SK-N-SH (cell line): ENCODE results near the gene LIN52. TPM values are rescaled to one million over a fixed set of nuclear protein-coding genes. Genes with fewer than 3 reads are reported as not detected.

Experiments
- CTCF ChIA-PET: fragments of 300-600, 350-600 bp; formaldehyde crosslinking; extraction: SDS; loops from one replicate; lab custom pipeline; 2021; lab: Yijun Ruan, JAX
- POLR2A ChIA-PET: fragments of 350-600 bp; sonication (Branson Sonifier 250); formaldehyde crosslinking; extraction: SDS; loops from one replicate; lab custom pipeline; 2020; ENCODE audit warnings: antibody characterized with exemption, inconsistent platforms; lab: Yijun Ruan, JAX
- DNase-seq: peaks from one replicate; pipeline ENCODE4 v3.0.0; 2012
- H2AFZ ChIP-seq: fragments of 200-600 bp; sonication (generic); 2 replicates; pipeline ENCODE4 v1.8.1; 2016; ENCODE audit warnings: antibody characterized with exemption, mild to moderate bottlenecking, low read depth
- H3F3A ChIP-seq: fragments of 200-600 bp; sonication (generic); replicated peaks from 2 replicates; pipeline ENCODE3; 2016; ENCODE audit warnings: antibody characterized with exemption, mild to moderate bottlenecking; ENCODE audit not compliant: insufficient read depth
- H3K27ac ChIP-seq, 2 experiments: fragments of 200-500 bp in 1 of 2; fragments of 200-600 bp in 1 of 2; sonication (Bioruptor generic) in 1 of 2; sonication (generic), shearing (Covaris generic) in 1 of 2; 2 replicates each; pipeline versions ENCODE4 v1.5.1 to v1.6.1; 2014 to 2016; ENCODE audit warnings: low read depth in 2 of 2, inconsistent platforms in 1 of 2, low read length in 1 of 2, mild to moderate bottlenecking in 1 of 2, mixed read lengths in 1 of 2
- H3K27me3 ChIP-seq: fragments of 200-600 bp; sonication (generic), shearing (Covaris generic); 2 replicates; pipeline ENCODE4 v1.6.1; 2016; ENCODE audit warnings: mixed run types; ENCODE audit not compliant: insufficient read depth
- H3K36me3 ChIP-seq, 2 experiments: fragments of 200-500 bp in 1 of 2; fragments of 200-600 bp in 1 of 2; sonication (Bioruptor generic) in 1 of 2; sonication (generic) in 1 of 2; replicated peaks in 1 of 2; 2 replicates each; pipeline versions ENCODE3 to v1.5.1; 2014 to 2016; ENCODE audit warnings: low read length in 1 of 2, mild to moderate bottlenecking in 1 of 2; ENCODE audit not compliant: insufficient read depth in 2 of 2, control insufficient read depth in 1 of 2
- H3K4me1 ChIP-seq, 2 experiments: fragments of 200-500 bp in 1 of 2; fragments of 200-600 bp in 1 of 2; sonication (Bioruptor generic) in 1 of 2; sonication (generic), shearing (Covaris generic) in 1 of 2; 2 replicates each; pipeline versions ENCODE4 v1.5.1 to v1.6.1; 2014 to 2016; ENCODE audit warnings: low read depth in 1 of 2, low read length in 1 of 2, mixed run types in 1 of 2; ENCODE audit not compliant: insufficient read depth in 2 of 2, control insufficient read depth in 1 of 2
- H3K4me2 ChIP-seq: fragments of 200-600 bp; sonication (generic), shearing (Covaris generic); 2 replicates; pipeline ENCODE4 v1.6.1; 2017; ENCODE audit warnings: mixed run types
- H3K4me3 ChIP-seq, 2 experiments: fragments of 200-500 bp in 1 of 2; fragments of 200-600 bp in 1 of 2; sonication (Bioruptor generic) in 1 of 2; sonication (generic), shearing (Covaris generic) in 1 of 2; 2 replicates each; pipeline versions ENCODE4 v1.5.1 to v1.8.1; 2014 to 2016; ENCODE audit warnings: low read depth in 2 of 2, inconsistent platforms in 1 of 2, low read length in 1 of 2, mild to moderate bottlenecking in 1 of 2, mixed read lengths in 1 of 2, moderate library complexity in 1 of 2
- H3K79me2 ChIP-seq: fragments of 200-600 bp; sonication (generic); 2 replicates; pipeline ENCODE4 v1.8.1; 2017; ENCODE audit warnings: mild to moderate bottlenecking; ENCODE audit not compliant: insufficient read depth
- H3K9ac ChIP-seq: fragments of 200-600 bp; sonication (generic); 2 replicates; pipeline ENCODE4 v1.6.1; 2017; ENCODE audit warnings: mixed run types
- H3K9me2 ChIP-seq: fragments of 200-600 bp; sonication (generic); 2 replicates; pipeline ENCODE4 v1.6.1; 2017; ENCODE audit warnings: mixed run types
- H3K9me3 ChIP-seq: fragments of 200-600 bp; sonication (generic); 2 replicates; pipeline ENCODE4 v1.6.1; 2017; ENCODE audit warnings: mixed run types, mild to moderate bottlenecking, moderate library complexity
- H4K20me1 ChIP-seq: fragments of 200-600 bp; sonication (generic); 2 replicates; pipeline ENCODE4 v1.6.1; 2017; ENCODE audit warnings: mild to moderate bottlenecking, mixed run types; ENCODE audit not compliant: insufficient read depth
- CHD2 ChIP-seq: fragments of 150-350 bp; IDR thresholded peaks from 2 replicates; pipeline ENCODE4 v1.6.1; 2018; ENCODE audit warnings: low read length; ENCODE audit not compliant: partially characterized antibody
- ELF1 ChIP-seq: IDR thresholded peaks from 2 replicates; pipeline ENCODE4 v1.4.0; 2012
- EP300 ChIP-seq, 2 experiments: IDR thresholded peaks; 2 replicates each; pipeline versions ENCODE4 v1.4.0 to v1.6.1; 2012; ENCODE audit warnings: borderline replicate concordance in 1 of 2, low read depth in 1 of 2, low read length in 1 of 2
- FOSL2 ChIP-seq: IDR thresholded peaks from 2 replicates; pipeline ENCODE4 v1.4.0; 2012; ENCODE audit warnings: low read depth, mild to moderate bottlenecking, moderate library complexity, borderline replicate concordance
- FOXJ3 ChIP-seq: sonication (generic); formaldehyde crosslinking; IDR thresholded peaks from 2 replicates; pipeline ENCODE4 v1.5.1; 2020; ENCODE audit warnings: mild to moderate bottlenecking, missing genetic modification reagents
- IRF3 ChIP-seq: fragments of 150-350 bp; IDR thresholded peaks from 2 replicates; pipeline ENCODE4 v1.6.1; 2016; ENCODE audit warnings: mild to moderate bottlenecking, low read depth, low read length
- JUND ChIP-seq: IDR thresholded peaks from 2 replicates; pipeline ENCODE4 v1.4.0; 2012
- MEF2A ChIP-seq: IDR thresholded peaks from 2 replicates; pipeline ENCODE4 v1.4.0; 2012; ENCODE audit warnings: low read depth, borderline replicate concordance
- MXI1 ChIP-seq: IDR thresholded peaks from 2 replicates; pipeline ENCODE4 v1.6.1; 2012; ENCODE audit warnings: mild to moderate bottlenecking, low read depth, low read length, improper control_type of control experiment
- NRF1 ChIP-seq: IDR thresholded peaks from 2 replicates; pipeline ENCODE4 v1.6.1; 2012; ENCODE audit warnings: low read depth, mild to moderate bottlenecking, low read length
- PBX3 ChIP-seq: IDR thresholded peaks from 2 replicates; pipeline ENCODE4; 2012
- RCOR1 ChIP-seq: fragments of 150-350 bp; IDR thresholded peaks from 2 replicates; pipeline ENCODE4 v1.6.1; 2017; ENCODE audit warnings: antibody characterized with exemption, low read length
- SIN3A ChIP-seq: IDR thresholded peaks from 2 replicates; pipeline ENCODE4 v1.6.1; 2012; ENCODE audit warnings: low read depth, mild to moderate bottlenecking, low read length, moderate library complexity, borderline replicate concordance
- TAF1 ChIP-seq: IDR thresholded peaks from 2 replicates; pipeline ENCODE4 v1.6.1; 2012; ENCODE audit warnings: low read depth, mild to moderate bottlenecking, low read length, moderate library complexity, borderline replicate concordance
- TCF12 ChIP-seq: IDR thresholded peaks from 2 replicates; pipeline ENCODE4 v1.4.0; 2012
- USF1 ChIP-seq: IDR thresholded peaks from 2 replicates; pipeline ENCODE4 v1.4.0; 2012; ENCODE audit warnings: low read depth, borderline replicate concordance
- YY1 ChIP-seq: IDR thresholded peaks from 2 replicates; pipeline ENCODE4 v1.4.0; 2012; ENCODE audit warnings: low read depth, mild to moderate bottlenecking
- ZBTB33 ChIP-seq: IDR thresholded peaks from 2 replicates; pipeline ENCODE4 v1.4.0; 2012; ENCODE audit warnings: low read depth, borderline replicate concordance
- WGBS: methylation state at CpG from one replicate; pipeline ENCODE4 v1.1.6; 2017; ENCODE audit warnings: low lambda C conversion rate; 5-methylcytosine and 5-hydroxymethylcytosine counted together
- polyA plus RNA-seq, 3 experiments: library from polyadenylated mRNA; depleted of rRNA; stranded (reverse); fragments of >200 nt; gene quantifications; 2 replicates each; pipeline ENCODE4 v1.2.3, GENCODE V29; 2012

Gene LIN52
- polyA plus RNA-seq, 1 of the 3 experiments (the other 2 are of a cell fraction) = 4.9 TPM

GRCh38 chr14:74045522-74045921 is 39.2 kb upstream of the LIN52 start:
- H3F3A ChIP-seq = no peaks in the 10 kb centered on the region
- H3K36me3 ChIP-seq = no peaks in the 10 kb centered on the region
- H3K27ac ChIP-seq = no peak overlapping the region
- no peak overlapping the region for H2AFZ ChIP-seq
- H4K20me1 ChIP-seq = no peaks in the 10 kb centered on the region
- H3K9me3 ChIP-seq = no peaks in the 10 kb centered on the region
- H3K79me2 ChIP-seq = no peaks in the 10 kb centered on the region
- H3K9me2 ChIP-seq = no peaks in the 10 kb centered on the region
- no peaks in the 10 kb centered on the region; a peak in 1 of 4 replicates for H3K4me1 ChIP-seq
- no peak for TF ChIP-seq EP300 (IDR thresholded peaks at IDR 0.05; ENCODE audit: borderline replicate concordance in 1 of 2, low read depth in 1 of 2, low read length in 1 of 2)
- no peak for TF ChIP-seq JUND
- no peak for TF ChIP-seq IRF3
- no peak for TF ChIP-seq USF1
- TF ChIP-seq MEF2A = no peak
- no peak for TF ChIP-seq FOXJ3 (CRISPR knock-in tag)
- TF ChIP-seq MXI1 = no peak
- TF ChIP-seq SIN3A = no peak
- no peak for TF ChIP-seq PBX3
- TF ChIP-seq TAF1 = no peak
- no peak for TF ChIP-seq YY1
- TF ChIP-seq NRF1 = no peak
- no peak for TF ChIP-seq CHD2
- no peak for TF ChIP-seq ZBTB33
- no peak for TF ChIP-seq TCF12
- TF ChIP-seq FOSL2 = no peak
- no peak for TF ChIP-seq RCOR1
- TF ChIP-seq ELF1 = no peak
- H3K4me3 ChIP-seq = no peak overlapping the region
- H3K27me3 ChIP-seq = no peaks in the 10 kb centered on the region
- no peak overlapping the region for H3K9ac ChIP-seq
- DNase-seq = no peak
- no peak overlapping the region for H3K4me2 ChIP-seq
- CTCF ChIA-PET = no interaction called here
- WGBS = 99% methylated on average over 4 of the region's 4 CpGs
- POLR2A ChIA-PET = no interaction called here
